ENCODE measurements around the gene PTPN11. TPM values are rescaled to one million over a fixed set of nuclear protein-coding genes. Genes with fewer than 3 reads are reported as not detected.
"Not testable (repeated sequence)": the region's sequence is repeated elsewhere in the genome, so short reads cannot be mapped to it uniquely, and the experiment has no call there.

Gene PTPN11
- total RNA-seq, 1 donor: 133 TPM

DNA sequence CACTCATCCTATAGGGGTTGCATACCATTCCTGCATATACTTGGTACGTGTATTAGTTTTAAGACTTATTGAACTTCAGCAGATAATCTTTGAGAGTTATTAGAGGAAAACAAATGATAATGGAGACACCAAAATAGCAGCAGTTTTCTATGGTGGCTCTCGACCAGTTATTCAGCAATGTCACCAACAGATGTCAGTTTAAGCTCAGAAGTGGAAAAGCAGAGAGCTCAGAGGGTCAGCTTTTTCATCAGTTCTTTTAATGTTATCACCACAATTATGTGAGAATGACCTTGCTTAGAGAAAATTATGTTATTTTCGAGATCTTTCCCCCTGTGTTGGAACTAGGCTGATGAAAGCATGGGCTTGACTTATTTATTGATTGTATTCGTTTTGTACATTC lies 32.0 kb downstream of the PTPN11 start:
- TF ChIP-seq, protein P1, sequence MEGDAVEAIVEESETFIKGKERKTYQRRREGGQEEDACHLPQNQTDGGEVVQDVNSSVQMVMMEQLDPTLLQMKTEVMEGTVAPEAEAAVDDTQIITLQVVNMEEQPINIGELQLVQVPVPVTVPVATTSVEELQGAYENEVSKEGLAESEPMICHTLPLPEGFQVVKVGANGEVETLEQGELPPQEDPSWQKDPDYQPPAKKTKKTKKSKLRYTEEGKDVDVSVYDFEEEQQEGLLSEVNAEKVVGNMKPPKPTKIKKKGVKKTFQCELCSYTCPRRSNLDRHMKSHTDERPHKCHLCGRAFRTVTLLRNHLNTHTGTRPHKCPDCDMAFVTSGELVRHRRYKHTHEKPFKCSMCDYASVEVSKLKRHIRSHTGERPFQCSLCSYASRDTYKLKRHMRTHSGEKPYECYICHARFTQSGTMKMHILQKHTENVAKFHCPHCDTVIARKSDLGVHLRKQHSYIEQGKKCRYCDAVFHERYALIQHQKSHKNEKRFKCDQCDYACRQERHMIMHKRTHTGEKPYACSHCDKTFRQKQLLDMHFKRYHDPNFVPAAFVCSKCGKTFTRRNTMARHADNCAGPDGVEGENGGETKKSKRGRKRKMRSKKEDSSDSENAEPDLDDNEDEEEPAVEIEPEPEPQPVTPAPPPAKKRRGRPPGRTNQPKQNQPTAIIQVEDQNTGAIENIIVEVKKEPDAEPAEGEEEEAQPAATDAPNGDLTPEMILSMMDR (IDR thresholded peaks at IDR 0.05; ENCODE audit: insufficient read depth, low read length): no peak
- H3K4me3 ChIP-seq (ENCODE audit: low read depth, low read length): no peak overlapping the region

DNA sequence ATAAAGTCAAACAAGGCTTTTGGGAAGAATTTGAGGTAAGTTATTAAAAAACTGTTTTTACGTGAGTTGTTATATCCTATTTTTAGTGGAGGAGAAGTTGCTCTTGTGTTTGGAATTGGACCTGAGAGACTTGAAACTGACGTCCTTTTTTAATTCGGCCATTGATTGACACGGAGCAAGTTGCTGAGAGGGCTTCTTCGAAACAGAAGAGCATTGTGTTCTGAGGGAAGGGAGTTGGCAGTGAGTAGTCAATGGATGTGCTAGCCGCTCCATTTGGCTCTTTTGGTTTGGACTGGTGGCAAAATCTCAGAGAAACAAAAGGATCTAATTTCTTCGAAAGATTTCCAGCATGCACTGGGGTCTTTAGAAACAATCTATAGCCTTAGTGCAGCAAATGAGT lies 37.3 kb downstream of the PTPN11 start:
- no peak for DNase-seq (ENCODE audit: low read depth)
- TF ChIP-seq, protein P1 (IDR thresholded peaks at IDR 0.05; ENCODE audit: insufficient read depth, low read length): no peak
- no peak overlapping the region for H3K4me3 ChIP-seq (ENCODE audit: low read depth, low read length)

More for the DNA sequence above, 32.0 kb downstream of the PTPN11 start:
- DNase-seq (ENCODE audit: low read depth): no peak

DNA sequence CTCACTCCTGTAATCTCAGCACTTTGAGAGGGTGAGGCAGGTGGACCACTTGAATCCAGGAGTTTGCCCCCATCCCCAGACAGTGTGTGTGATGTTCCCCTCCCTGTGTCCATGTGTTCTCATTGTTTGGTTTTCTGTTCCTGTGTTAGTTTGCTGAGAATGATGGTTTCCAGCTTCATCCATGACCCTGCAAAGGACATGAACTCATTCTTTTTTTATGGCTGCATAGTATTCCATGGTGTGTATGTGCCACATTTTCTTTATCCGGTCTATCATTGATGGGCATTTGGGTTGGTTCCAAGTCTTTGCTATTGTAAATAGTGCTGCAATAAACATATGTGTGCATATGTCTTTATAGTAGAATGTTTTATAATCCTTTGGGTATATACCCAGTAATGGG lies 38.4 kb downstream of the PTPN11 start:
- not testable (repeated sequence) for H3K4me3 ChIP-seq (ENCODE audit: low read depth, low read length); DNase-seq (ENCODE audit: low read depth)

DNA sequence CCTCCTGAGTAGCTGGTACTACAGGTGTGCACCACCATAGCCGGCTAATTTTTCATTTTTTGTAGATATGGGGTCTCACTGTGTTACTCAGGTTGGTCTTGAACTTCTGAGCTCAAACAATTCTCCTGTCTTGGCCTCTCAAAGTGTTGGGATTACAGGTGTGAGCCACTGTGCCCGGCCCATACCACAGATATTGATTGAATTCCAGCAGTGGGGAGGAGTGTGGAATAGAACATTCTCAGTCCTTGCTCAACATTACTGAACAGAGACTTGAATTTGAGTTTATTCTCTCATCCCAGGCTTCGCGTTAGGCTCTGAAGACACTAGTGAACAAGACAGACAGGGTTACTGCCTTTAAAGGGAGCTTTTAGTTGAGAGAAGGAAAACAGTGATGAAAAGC lies 39.6 kb downstream of the PTPN11 start:
- DNase-seq (ENCODE audit: low read depth): no peak
- H3K4me3 ChIP-seq (ENCODE audit: low read depth, low read length): no peak overlapping the region
- TF ChIP-seq, protein P1 (IDR thresholded peaks at IDR 0.05; ENCODE audit: insufficient read depth, low read length): no peak

DNA sequence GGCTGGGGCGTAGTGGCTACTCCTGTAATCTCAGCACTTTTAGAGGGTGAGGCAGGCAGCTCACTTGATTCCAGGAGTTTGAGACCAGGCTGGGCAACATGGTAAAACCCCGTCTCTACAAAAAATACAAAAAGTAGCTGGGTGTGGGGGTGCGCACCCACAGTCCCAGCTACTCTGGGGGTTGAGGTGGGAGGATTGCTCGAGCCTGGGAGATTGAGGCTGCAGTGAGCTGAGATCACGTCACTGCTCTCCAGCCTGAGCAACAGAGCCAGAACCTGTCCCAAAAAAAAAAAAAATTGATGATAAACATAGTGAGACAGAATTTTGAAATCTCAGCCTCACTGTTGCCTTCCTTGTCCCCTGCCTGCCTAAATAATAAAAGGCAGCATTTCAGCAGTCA lies 40.0 kb downstream of the PTPN11 start:
- DNase-seq (ENCODE audit: low read depth): no peak
- no peak overlapping the region for H3K4me3 ChIP-seq (ENCODE audit: low read depth, low read length)
- TF ChIP-seq, protein P1 (IDR thresholded peaks at IDR 0.05; ENCODE audit: insufficient read depth, low read length): no peak

DNA sequence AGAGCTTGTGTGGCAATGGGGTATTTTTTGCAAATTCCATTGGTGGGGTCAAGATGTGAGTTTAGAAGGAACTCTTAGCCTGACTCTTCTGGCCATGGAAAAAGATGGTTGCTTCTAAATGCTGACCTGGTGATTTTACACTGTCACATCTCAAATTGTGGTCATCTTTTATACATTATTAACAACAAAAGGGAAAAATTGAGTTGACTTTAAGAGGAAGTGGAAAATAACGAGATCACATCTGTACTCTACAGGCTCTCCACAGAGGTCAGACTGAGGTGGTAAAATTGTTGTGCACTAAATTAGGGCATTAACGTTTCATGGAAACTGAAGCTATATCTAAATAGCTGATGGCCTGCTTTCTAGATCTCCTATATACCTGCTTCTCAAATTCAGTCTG lies 44.7 kb downstream of the PTPN11 start:
- no peak for DNase-seq (ENCODE audit: low read depth)

DNA sequence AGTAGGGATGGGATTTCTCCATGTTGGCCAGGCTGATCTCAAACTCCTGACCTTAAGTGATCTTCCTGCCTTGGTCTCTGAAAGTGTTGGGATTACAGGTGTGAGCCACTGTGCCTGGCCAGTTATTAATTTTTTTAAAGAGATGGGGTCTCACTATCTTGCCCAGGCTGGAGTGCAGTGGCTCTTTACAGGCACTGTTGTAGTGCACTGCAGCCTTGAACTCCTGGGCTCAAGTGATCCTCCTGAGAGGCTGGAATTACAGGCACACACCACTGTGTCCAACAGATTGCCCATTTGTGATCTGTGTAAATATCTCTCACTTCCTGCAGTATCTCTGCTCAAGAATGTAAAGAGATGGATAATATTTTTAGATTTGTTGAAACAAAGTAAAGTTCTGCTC lies 45.9 kb downstream of the PTPN11 start:
- no peak overlapping the region for H3K4me3 ChIP-seq (ENCODE audit: low read depth, low read length)
- TF ChIP-seq, protein P1 (IDR thresholded peaks at IDR 0.05; ENCODE audit: insufficient read depth, low read length): no peak

More for the DNA sequence above, 44.7 kb downstream of the PTPN11 start:
- no peak overlapping the region for H3K4me3 ChIP-seq (ENCODE audit: low read depth, low read length)
- TF ChIP-seq, protein P1 (IDR thresholded peaks at IDR 0.05; ENCODE audit: insufficient read depth, low read length): no peak

More for the DNA sequence above, 45.9 kb downstream of the PTPN11 start:
- DNase-seq (ENCODE audit: low read depth): no peak

Data from fibroblast of the aortic adventitia (primary cell).